GM23248 (cell line): ENCODE data around the gene CCDC186. TPM values are rescaled to one million over a fixed set of nuclear protein-coding genes. Genes with fewer than 3 reads are reported as not detected.

Source experiments
- DNase-seq: peaks from one replicate; pipeline ENCODE4 v3.0.0-alpha.2; 2015
- H2AFZ ChIP-seq: fragments of 200-600 bp; sonication (generic); 2 replicates; pipeline ENCODE4 v1.6.1; 2016; ENCODE audit warnings: antibody characterized with exemption
- H3F3A ChIP-seq: fragments of 200-600 bp; sonication (generic); 2 replicates; pipeline ENCODE4 v1.6.1; 2016; ENCODE audit warnings: mild to moderate bottlenecking, antibody characterized with exemption, mixed run types; ENCODE audit not compliant: insufficient read depth
- H3K27ac ChIP-seq: fragments of 200-600 bp; sonication (generic); 2 replicates; pipeline ENCODE4 v1.5.1; 2016; ENCODE audit warnings: mild to moderate bottlenecking
- H3K27me3 ChIP-seq: fragments of 200-600 bp; sonication (generic); replicated peaks from 2 replicates; pipeline ENCODE4 v1.6.1; 2016; ENCODE audit warnings: mild to moderate bottlenecking; ENCODE audit not compliant: insufficient read depth
- H3K36me3 ChIP-seq: fragments of 200-600 bp; sonication (generic); 2 replicates; pipeline ENCODE4 v1.6.1; 2016; ENCODE audit warnings: low read depth, mild to moderate bottlenecking
- H3K4me1 ChIP-seq: fragments of 200-600 bp; sonication (generic); 2 replicates; pipeline ENCODE4 v1.6.1; 2016; ENCODE audit warnings: mild to moderate bottlenecking; ENCODE audit not compliant: insufficient read depth
- H3K4me2 ChIP-seq: fragments of 200-600 bp; sonication (generic); one replicate; pipeline ENCODE4 v1.6.1; 2016; ENCODE audit warnings: mild to moderate bottlenecking; ENCODE audit not compliant: unreplicated experiment
- H3K4me3 ChIP-seq: fragments of 200-600 bp; sonication (generic); 2 replicates; pipeline ENCODE4 v1.5.1; 2016; ENCODE audit warnings: mild to moderate bottlenecking
- H3K79me2 ChIP-seq: fragments of 200-600 bp; sonication (generic); 2 replicates; pipeline ENCODE4 v1.6.1; 2016; ENCODE audit warnings: mild to moderate bottlenecking; ENCODE audit not compliant: insufficient read depth
- H3K9ac ChIP-seq: fragments of 200-600 bp; sonication (generic); 2 replicates; pipeline ENCODE4 v1.6.1; 2016; ENCODE audit warnings: mild to moderate bottlenecking
- H3K9me2 ChIP-seq: fragments of 200-600 bp; sonication (generic); 2 replicates; pipeline ENCODE4 v1.6.1; 2016; ENCODE audit warnings: mixed run types, mild to moderate bottlenecking, moderate library complexity; ENCODE audit not compliant: insufficient read depth
- H3K9me3 ChIP-seq: fragments of 200-600 bp; sonication (generic); one replicate; pipeline ENCODE4 v1.6.1; 2017; ENCODE audit warnings: low read depth
- H4K20me1 ChIP-seq: fragments of 200-600 bp; sonication (generic); 2 replicates; pipeline ENCODE4 v1.6.0; 2016; ENCODE audit not compliant: insufficient read depth
- EZH2 ChIP-seq: fragments of 200-600 bp; sonication (generic); IDR thresholded peaks from 2 replicates; pipeline ENCODE4 v1.6.1; 2018; ENCODE audit warnings: antibody characterized with exemption, mild to moderate bottlenecking; ENCODE audit not compliant: insufficient read depth, poor library complexity, severe bottlenecking
- EZH2phosphoT487 ChIP-seq: fragments of 200-600 bp; sonication (generic); IDR thresholded peaks from 2 replicates; pipeline ENCODE4 v1.6.1; 2018; ENCODE audit warnings: antibody characterized with exemption, moderate library complexity, mild to moderate bottlenecking, low read depth; ENCODE audit not compliant: insufficient read depth
- WGBS, 2 experiments: methylation state at CpG; one replicate each; pipeline ENCODE4 v1.1.6; 2015 to 2017; ENCODE audit warnings: low lambda C conversion rate in 2 of 2, low coverage in 1 of 2; ENCODE audit errors: missing lambda C conversion rate in 2 of 2; 5-methylcytosine and 5-hydroxymethylcytosine counted together
- in situ Hi-C: fragments of 300-500 bp; cut with MboI; formaldehyde crosslinking; loops from 2 replicates; pipeline ENCODE4 v1.15.0; 2020
- polyA plus RNA-seq: library from polyadenylated mRNA; unstranded; fragments of >200 nt; fragmentation: Nextera tagmentation; extraction: Ambion mirVana; gene quantifications from 2 replicates; pipeline ENCODE4 v1.2.1, GENCODE V29; 2016
- total RNA-seq: library from RNA; depleted of rRNA; stranded (reverse); fragments of >200 nt; shearing (Covaris generic); gene quantifications from 2 replicates; pipeline ENCODE4 v1.2.3, GENCODE V29; 2014

Gene CCDC186
- total and polyA plus RNA-seq, 2 experiments from 2014 or later = 7.4 to 9.8 TPM

DNA sequence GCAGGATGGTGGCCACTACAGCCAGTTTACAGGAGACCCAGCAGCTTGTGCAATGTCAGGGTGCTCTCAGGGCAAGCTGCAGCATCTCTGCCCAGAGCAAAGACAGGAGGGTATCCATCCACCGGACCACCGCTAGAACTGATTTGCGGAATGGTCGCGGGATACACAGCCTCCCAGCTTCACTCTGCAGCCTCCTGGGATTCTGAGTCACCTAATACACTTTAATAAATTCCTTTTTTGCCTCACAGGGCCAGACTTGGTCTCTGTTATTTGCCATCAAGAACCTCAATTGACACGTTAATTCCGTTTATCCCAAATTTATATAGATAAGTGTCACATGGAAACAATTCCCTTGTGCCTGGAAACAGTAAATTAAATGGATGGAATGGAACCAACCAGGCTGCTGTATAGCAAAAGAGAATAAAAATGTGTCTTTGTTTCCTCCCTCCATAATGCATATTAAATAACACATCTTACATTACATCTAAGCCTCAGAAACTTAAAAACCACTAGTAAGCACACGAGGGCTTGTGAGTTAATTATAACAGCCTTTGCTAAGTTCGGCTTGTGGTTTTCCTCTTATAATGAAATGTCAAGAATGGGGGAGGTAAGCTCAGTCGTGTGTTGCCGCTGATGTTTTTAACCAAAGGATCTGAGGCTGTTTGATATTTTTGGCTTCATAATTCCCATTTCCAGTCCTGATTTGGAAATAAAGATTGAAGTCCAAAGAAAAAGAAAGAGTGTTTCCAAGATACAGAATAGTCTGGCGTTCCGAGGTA, 78.3 kb downstream of the CCDC186 start:
- WGBS, 2 experiments = 53 to 58% methylated on average over 13 of the region's 13 CpGs
- Histone ChIP-seq H3K4me2 (no peak overlapping the region), H3K4me1 (no peaks in the 10 kb centered on the region), H3K4me3 (no peak overlapping the region), H3K9me3 (no peaks in the 10 kb centered on the region), H3K36me3 (no peaks in the 10 kb centered on the region), H3K27me3 (peaks cover 34% of the 10 kb centered on the region), H2AFZ (no peak overlapping the region), H3F3A (no peaks in the 10 kb centered on the region), H3K79me2 (no peaks in the 10 kb centered on the region), H3K9me2 (no peaks in the 10 kb centered on the region), H4K20me1 (no peaks in the 10 kb centered on the region), H3K9ac (no peak overlapping the region), H3K27ac (no peak overlapping the region)
- DNase-seq = no peak
- in situ Hi-C loops = no loop called here
- no peak for TF ChIP-seq EZH2
- TF ChIP-seq EZH2phosphoT487 = no peak

- Histone ChIP-seq H3K9me2 (no peaks in the 10 kb centered on the region), H3K36me3 (no peaks in the 10 kb centered on the region), H3K4me1 (no peaks in the 10 kb centered on the region), H3K4me2 (no peak overlapping the region), H3K9me3 (no peaks in the 10 kb centered on the region), H3K27ac (no peak overlapping the region), H3F3A (no peaks in the 10 kb centered on the region), H3K4me3 (no peak overlapping the region), H3K27me3 (peaks cover 24% of the 10 kb centered on the region), H3K79me2 (no peaks in the 10 kb centered on the region), H4K20me1 (no peaks in the 10 kb centered on the region), H2AFZ (no peak overlapping the region), H3K9ac (no peak overlapping the region)
- TF ChIP-seq EZH2phosphoT487 (no peak), EZH2 (no peak)
- in situ Hi-C loops = no loop called here
- WGBS, 2 experiments = 73 to 75% methylated on average over 3 of the region's 3 CpGs
- DNase-seq = no peak
Measured at GRCh38 chr10:114094795-114095194, 79.2 kb downstream of the CCDC186 start.

DNA sequence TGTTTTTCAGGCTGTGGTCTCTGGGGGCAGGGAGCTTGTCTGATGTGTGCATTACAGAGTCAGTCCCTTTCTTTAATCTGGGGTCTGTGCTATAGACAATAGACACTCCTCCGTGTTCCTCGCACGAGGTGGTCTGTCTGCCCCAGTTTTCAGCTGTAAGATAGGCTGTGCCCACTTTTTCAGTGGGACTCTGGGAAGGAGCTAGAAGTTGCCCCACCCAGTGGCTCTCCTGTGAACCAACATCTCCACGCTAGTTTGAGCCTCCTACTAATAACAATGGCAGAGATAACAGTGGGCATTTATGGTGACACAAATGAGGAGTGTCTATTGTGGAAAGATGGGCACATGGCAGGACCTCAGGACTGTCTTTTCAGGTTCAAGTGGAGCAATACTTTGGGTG, 86.3 kb downstream of the CCDC186 start:
- Histone ChIP-seq H3K4me2 (no peak overlapping the region), H3K9me3 (no peaks in the 10 kb centered on the region), H3K4me1 (no peaks in the 10 kb centered on the region), H3K79me2 (no peaks in the 10 kb centered on the region), H3K27ac (no peak overlapping the region), H3K27me3 (no peaks in the 10 kb centered on the region), H3K9ac (no peak overlapping the region), H3K9me2 (no peaks in the 10 kb centered on the region), H2AFZ (no peak overlapping the region), H3K36me3 (no peaks in the 10 kb centered on the region), H3F3A (no peaks in the 10 kb centered on the region), H3K4me3 (no peak overlapping the region), H4K20me1 (no peaks in the 10 kb centered on the region)
- no peak for DNase-seq
- in situ Hi-C loops = no loop called here
- TF ChIP-seq EZH2 = no peak
- no peak for TF ChIP-seq EZH2phosphoT487
- 55 to 61% methylated on average over 4 of the region's 4 CpGs for WGBS, 2 experiments

GRCh38 chr10:114087255-114087654, 86.7 kb downstream of the CCDC186 start:
- Histone ChIP-seq H3K4me1 (no peaks in the 10 kb centered on the region), H3K4me3 (no peak overlapping the region), H3K79me2 (no peaks in the 10 kb centered on the region), H4K20me1 (no peaks in the 10 kb centered on the region), H3K27me3 (no peaks in the 10 kb centered on the region), H3K9me3 (no peaks in the 10 kb centered on the region), H3K36me3 (no peaks in the 10 kb centered on the region), H3K9me2 (no peaks in the 10 kb centered on the region), H3F3A (no peaks in the 10 kb centered on the region), H2AFZ (no peak overlapping the region), H3K4me2 (no peak overlapping the region), H3K27ac (no peak overlapping the region), H3K9ac (no peak overlapping the region)
- DNase-seq = no peak
- TF ChIP-seq EZH2 = no peak
- no peak for TF ChIP-seq EZH2phosphoT487
- WGBS, 2 experiments = 65 to 67% methylated on average over 5 of the region's 5 CpGs
- in situ Hi-C loops = no loop called here
